HEK293 (cell line): Measurements from ENCODE around the gene SCGB3A1.

Source experiments
- CTCF ChIP-seq: fragments of 450-650 bp; formaldehyde crosslinking; IDR thresholded peaks from 2 replicates; pipeline ENCODE4 v1.5.1; 2016; ENCODE audit warnings: missing biosample characterization, missing genetic modification characterization
- HIC1 ChIP-seq: fragments of 450-650 bp; formaldehyde crosslinking; IDR thresholded peaks from 2 replicates; pipeline ENCODE4 v1.5.1; 2016; ENCODE audit warnings: missing biosample characterization, missing genetic modification characterization
- MEIS1 ChIP-seq: sonication (generic); formaldehyde crosslinking; IDR thresholded peaks from 2 replicates; pipeline ENCODE4 v1.8.1; 2022; ENCODE audit warnings: missing genetic modification reagents, mild to moderate bottlenecking, borderline replicate concordance

GRCh38 chr5:180628211-180628610 lies 36.9 kb upstream of the SCGB3A1 start:
- TF ChIP-seq CTCF (tag by site-specific recombination), result no peak
- TF ChIP-seq MEIS1, result no peak
- no peak for TF ChIP-seq HIC1 (tag by site-specific recombination)
